Heart right ventricle (tissue), 16 donors: Measurements from ENCODE around the gene SLC38A2. TPM values are rescaled to one million over a fixed set of nuclear protein-coding genes. Genes with fewer than 3 reads are reported as not detected.

ENCODE experiments used
- ATAC-seq, 8 donors: fragments of 200-7000 bp; cut with Tn5 transposase; one replicate each; pipeline ENCODE4 v1.9.1; 2020; ENCODE audit warnings: mild to moderate bottlenecking in 8 of 8, moderate library complexity in 8 of 8, moderate number of reproducible peaks in 1 of 8
- DNase-seq, 2 donors: peaks; one replicate each; pipeline ENCODE4 v3.0.0-alpha.2; 2020
- H3K27ac ChIP-seq, 10 donors: fragments of 200-600 bp; sonication (generic) in 2 of 10; one replicate each; pipeline versions ENCODE4 v1.5.0 to v1.8.0; 2020 to 2022; ENCODE audit warnings: mild to moderate bottlenecking in 3 of 10
- H3K27me3 ChIP-seq, 7 donors: fragments of 200-600 bp; one replicate each; pipeline ENCODE4 v1.8.0; 2021 to 2022; ENCODE audit warnings: mild to moderate bottlenecking in 2 of 7
- H3K36me3 ChIP-seq, 9 donors: fragments of 200-600 bp; sonication (generic) in 1 of 9; one replicate each; pipeline versions ENCODE4 v1.5.0 to v1.8.0; 2020 to 2022; ENCODE audit warnings: mild to moderate bottlenecking in 2 of 9
- H3K4me1 ChIP-seq, 9 donors: fragments of 200-600 bp; sonication (generic) in 1 of 9; one replicate each; pipeline versions ENCODE4 v1.5.0 to v1.8.0; 2020 to 2022; ENCODE audit warnings: mild to moderate bottlenecking in 4 of 9
- H3K4me3 ChIP-seq, 10 donors: fragments of 200-600 bp; sonication (generic) in 2 of 10; one replicate each; pipeline versions ENCODE4 v1.5.0 to v1.8.0; 2020 to 2022; ENCODE audit warnings: mild to moderate bottlenecking in 7 of 10, moderate library complexity in 2 of 10
- H3K9me3 ChIP-seq, 11 donors: fragments of 200-600 bp in 10 of 11; sonication (generic) in 2 of 11; one replicate each; pipeline versions ENCODE4 v1.5.0 to v1.8.0; 2013 to 2022; ENCODE audit warnings: mild to moderate bottlenecking in 2 of 11, control low read depth in 1 of 11, moderate library complexity in 1 of 11
- CTCF ChIP-seq, 9 donors: fragments of 200-600 bp; sonication (generic) in 2 of 9; IDR thresholded peaks; one replicate each; pipeline versions ENCODE4 v1.5.0 to v1.8.0; 2021 to 2022; ENCODE audit warnings: antibody characterized with exemption in 9 of 9, mild to moderate bottlenecking in 5 of 9, moderate library complexity in 1 of 9
- WGBS, 2 donors: extraction: QIAGEN DNeasy Blood & Tissue Kit; methylation state at CpG; one replicate each; pipeline ENCODE4 v1.1.7; 2013; ENCODE audit warnings: inconsistent platforms in 1 of 2; 5-methylcytosine and 5-hydroxymethylcytosine counted together
- intact Hi-C, 10 donors: fragments of 100-400 bp; cut with DNase I; formaldehyde crosslinking; loops; one replicate each; pipeline versions ENCODE4 v1.11.1 to v1.14.2; 2022
- polyA plus RNA-seq, 2 donors: library from polyadenylated mRNA; stranded (reverse); fragments of 200-250 nt; gene quantifications; one replicate each; pipeline ENCODE4 v1.2.3, GENCODE V29; 2013
- total RNA-seq, 10 donors: library from RNA; stranded (reverse); fragmentation: NEBNext Ultra II Directional in 3 of 10; extraction: Animal tissue kit (Norgen Biotek cat#: 25700) in 3 of 10; gene quantifications; one replicate each; pipeline versions ENCODE4 v1.2.1 to v1.2.4, GENCODE V29; 2021 to 2023
- donor health status: Arrhythmogenic right ventricular cardiomyopathy.
- donor health status: ischemic (EF 13 %, LVEDD 7.1; RV severe dilation, severe dysfunction).
- donor health status: healthy with polysubstance abuse.
- donor health status: DM: no; HTN: yes; CAD: no.
- donor health status: DM: no; HTN: no; CAD: no.
- donor health status: ischemic (EF 25% LVEDD 6.9; RV normal size, moderate dysfunction).
- donor health status: ischemic (EF 25% LVEDD 5.7; RV mildly dilated, moderate dysfunction).
- donor health status: healthy.
- donor health status: DM: yes; HTN: yes; CAD: no.
- donor health status: Ischemic cardiomyopathy.
- donor health status: ischemic (EF 35%, LVEDD 5.7; RV mildly dilated, moderate dysfunction).
- donor health status: nonischemic (EF 11% LVEDD 7.7; RV severe dilation, severe dysfunction).
- donor health status: DM: yes; HTN: yes; CAD: no.
- donor health status: PGD.
- donor health status: ischemic (EF 29% LVEDD 5.4; RV normal size, mild dysfunction).
- donor health status: nonischemic (EF 23%, LVEDD 6.1; RV moderate dilation, normal function).

Gene SLC38A2
- total and polyA plus RNA-seq, 12 donors = 65.3 to 203 (median 107) TPM

- Histone ChIP-seq H3K27me3 (no peaks in the 10 kb centered on the region), H3K9me3 (no peaks in the 10 kb centered on the region), H3K27ac (peak overlapping the region in 1 of 10 donors; percentile 60), H3K4me3 (no peak overlapping the region), H3K4me1 (peaks cover 9 to 88% (median 63%) of the 10 kb centered on the region in 9 donors), H3K36me3 (peaks cover 0 to 100% (median 89%) of the 10 kb centered on the region in 9 donors)
- DNase-seq = no peak
- intact Hi-C loops = loop anchor here in 1 of 10 donors (5.0 to 10.0 kb wide), 2 partner anchors 99 to 161 kb away; partner anchors contain the start of gene SLC38A1
- 90% methylated on average over 9 of the region's 9 CpGs for WGBS, 2 donors
- TF ChIP-seq CTCF (IDR thresholded peaks at IDR 0.05) = no peak
- no peak for ATAC-seq
Measured at GRCh38 chr12:46363582-46364299, 8.8 kb downstream of the SLC38A2 start.

DNA sequence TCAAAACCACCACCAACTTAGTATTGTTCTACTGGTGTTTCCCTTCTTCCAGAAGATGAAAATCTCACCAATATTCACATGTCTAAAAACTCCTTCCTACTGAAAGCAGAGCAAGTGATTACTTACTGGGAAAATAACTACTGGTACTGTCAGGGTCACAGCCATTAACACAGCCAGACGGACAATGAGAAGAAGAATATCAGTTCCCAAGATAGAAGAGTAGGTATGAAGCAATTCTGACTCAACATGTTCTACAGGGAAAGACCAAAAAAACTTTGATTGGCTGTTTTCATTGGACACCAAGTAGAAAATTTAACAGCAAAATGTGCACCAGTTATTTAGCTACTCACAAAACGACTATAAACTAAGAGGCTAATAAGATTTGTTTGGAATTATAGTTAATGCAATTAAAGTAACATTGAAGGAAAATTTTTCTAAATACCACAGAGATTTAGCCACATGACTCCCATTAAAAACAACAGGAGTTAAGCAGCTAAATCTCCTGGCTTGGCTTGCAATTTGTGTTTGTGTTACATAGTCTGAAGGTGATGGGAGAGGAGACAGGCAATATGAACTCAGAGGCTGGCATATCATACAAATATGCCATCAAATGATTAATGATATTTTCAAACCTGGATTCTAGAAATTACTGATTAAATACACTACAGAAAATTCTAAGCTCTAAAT lies 9.5 kb downstream of the SLC38A2 start:
- intact Hi-C loops = loop anchor here in 1 of 10 donors (5.0 to 10.0 kb wide), 2 partner anchors 98 to 161 kb away; partner anchors contain the start of gene SLC38A1
- Histone ChIP-seq H3K4me1 (peaks cover 8 to 84% (median 56%) of the 10 kb centered on the region in 9 donors), H3K4me3 (no peak overlapping the region), H3K27ac (peak overlapping the region in 1 of 10 donors; percentile 4), H3K27me3 (no peaks in the 10 kb centered on the region), H3K36me3 (peaks cover 0 to 100% (median 81%) of the 10 kb centered on the region in 9 donors), H3K9me3 (no peaks in the 10 kb centered on the region)
- no peak for DNase-seq
- 38 to 41% methylated on average over 2 of the region's 2 CpGs for WGBS, 2 donors
- ATAC-seq = no peak
- no peak for TF ChIP-seq CTCF (IDR thresholded peaks at IDR 0.05)

GRCh38 chr12:46361667-46362034 lies 10.9 kb downstream of the SLC38A2 start:
- no peak for TF ChIP-seq CTCF (IDR thresholded peaks at IDR 0.05)

GRCh38 chr12:46360908-46361666 lies 11.5 kb downstream of the SLC38A2 start:
- H3K4me1 ChIP-seq = peaks cover 3 to 70% (median 37%) of the 10 kb centered on the region in 9 donors
- 85 to 86% methylated on average over 2 of the region's 2 CpGs for WGBS, 2 donors

More at GRCh38 chr12:46361667-46362034, 10.9 kb downstream of the SLC38A2 start:
- Histone ChIP-seq H3K27ac (no peak overlapping the region), H3K9me3 (no peaks in the 10 kb centered on the region), H3K4me1 (peaks cover 3 to 75% (median 42%) of the 10 kb centered on the region in 9 donors), H3K4me3 (no peak overlapping the region), H3K36me3 (peaks cover 0 to 89% (median 69%) of the 10 kb centered on the region in 9 donors), H3K27me3 (no peaks in the 10 kb centered on the region)
- DNase-seq = no peak
- 85 to 88% methylated on average over 2 of the region's 2 CpGs for WGBS, 2 donors
- ATAC-seq = no peak
- intact Hi-C loops = loop anchor here in 1 of 10 donors (5.0 to 10.0 kb wide), 2 partner anchors 97 to 159 kb away; partner anchors contain the start of gene SLC38A1

More at GRCh38 chr12:46360908-46361666, 11.5 kb downstream of the SLC38A2 start:
- no peak for TF ChIP-seq CTCF (IDR thresholded peaks at IDR 0.05)
- no peak for DNase-seq
- Histone ChIP-seq H3K4me3 (no peak overlapping the region), H3K27me3 (no peaks in the 10 kb centered on the region), H3K27ac (no peak overlapping the region), H3K9me3 (no peaks in the 10 kb centered on the region), H3K36me3 (peaks cover 0 to 84% (median 65%) of the 10 kb centered on the region in 9 donors)
- intact Hi-C loops = loop anchor here in 1 of 10 donors (5.0 to 10.0 kb wide), 2 partner anchors 96 to 159 kb away; partner anchors contain the start of gene SLC38A1
- no peak for ATAC-seq
